ENCODE results near the gene ZNF468. TPM values are rescaled to one million over a fixed set of nuclear protein-coding genes. Genes with fewer than 3 reads are reported as not detected.
"Not testable (repeated sequence)": the region's sequence is repeated elsewhere in the genome, so short reads cannot be mapped to it uniquely, and the experiment has no call there.

The ZNF468 gene
- 10 to 100 TPM in 3 of 4 donors, 1 to 10 TPM in 1; 9.8 to 17.1 (median 11.6) TPM for total RNA-seq
- polyA plus RNA-seq: 10 to 100 TPM in 2 of 3 donors, 1 to 10 TPM in 1; 6.9 to 15.0 (median 10.2) TPM

GRCh38 chr19:52857378-52858191 lies at the start of gene ZNF468:
ZNF468 (minus strand) TSS chr19:52857619; CDS start chr19:52854272, 3,347 bp downstream.
- Histone ChIP-seq H3K27ac (peak within 1 kb of the TSS; percentile 69 to 80 (median 73)), H3K4me1 (peaks cover 0 to 14% (median 3%) of the 10 kb centered on the region in 4 donors), H3K36me3 (peaks cover 0 to 14% (median 9%) of the 10 kb centered on the region in 4 donors), H3K4me3 (peak within 1 kb of the TSS; percentile 51 to 70 (median 64))
- H3K9me3 ChIP-seq, H3K27me3 ChIP-seq: not testable (repeated sequence)
- WGBS, 2 donors: 5 to 7% methylated on average over 43 of the region's 43 CpGs
- intact Hi-C loops (cut with DNase I): loop anchor here (2.0 to 5.0 kb wide), 3 partner anchors 37 to 135 kb away; partner anchors contain the start of genes ZNF28 and ZNF600
- peak; percentile 83 for DNase-seq
- TF ChIP-seq POLR2A (IDR thresholded peaks at IDR 0.05) (peak in 1 of 2 donors; percentile 68), POLR2AphosphoS5 (IDR thresholded peaks at IDR 0.05) (peak; percentile 57 to 92 (median 80))

GRCh38 chr19:52904052-52904780 lies 46.8 kb upstream of the ZNF468 start:
- H3K27ac ChIP-seq; H3K9me3 ChIP-seq; H3K4me3 ChIP-seq; DNase-seq; H3K27me3 ChIP-seq; H3K4me1 ChIP-seq; intact Hi-C loops (cut with DNase I): not testable (repeated sequence)
- 85 to 97% methylated on average over 16 of the region's 16 CpGs for WGBS, 2 donors
- H3K36me3 ChIP-seq: peaks cover 0 to 13% (median 6%) of the 10 kb centered on the region in 4 donors

GRCh38 chr19:52901842-52902241 lies 44.4 kb upstream of the ZNF468 start:
- intact Hi-C loops (cut with DNase I): no loop called here
- no peak overlapping the region for H3K27ac ChIP-seq
- peaks cover 0 to 2% (median 0%) of the 10 kb centered on the region in 4 donors for H3K36me3 ChIP-seq
- H3K4me1 ChIP-seq: peaks cover 0 to 9% (median 7%) of the 10 kb centered on the region in 4 donors
- WGBS, 2 donors: 83 to 96% methylated on average over 3 of the region's 3 CpGs
- no peak for TF ChIP-seq CTCF (IDR thresholded peaks at IDR 0.05)
- no peak for TF ChIP-seq EP300 (IDR thresholded peaks at IDR 0.05)
- TF ChIP-seq POLR2A (IDR thresholded peaks at IDR 0.05): no peak
- no peak for TF ChIP-seq POLR2AphosphoS5 (IDR thresholded peaks at IDR 0.05)
- DNase-seq: no peak
- H3K4me3 ChIP-seq: no peak overlapping the region
- no peaks in the 10 kb centered on the region for H3K9me3 ChIP-seq
- H3K27me3 ChIP-seq: no peaks in the 10 kb centered on the region

GRCh38 chr19:52898596-52898995 lies 41.2 kb upstream of the ZNF468 start:
- not testable (repeated sequence) for DNase-seq, H3K4me3 ChIP-seq, H3K36me3 ChIP-seq, H3K27me3 ChIP-seq, H3K9me3 ChIP-seq
- intact Hi-C loops (cut with DNase I): loop anchor here (2.0 to 5.0 kb wide), 2 partner anchors 44 to 164 kb away; partner anchors contain the start of gene ZNF611
- 97 to 98% methylated on average over 10 of the region's 10 CpGs for WGBS, 2 donors
- Histone ChIP-seq H3K27ac (peak overlapping the region in 3 of 4 donors; percentile 87 to 96 (median 93)), H3K4me1 (peaks cover 0 to 19% (median 17%) of the 10 kb centered on the region in 4 donors)

- Histone ChIP-seq H3K4me1 (peaks cover 0 to 19% (median 17%) of the 10 kb centered on the region in 4 donors), H3K27me3 (no peaks in the 10 kb centered on the region), H3K36me3 (peaks cover 0 to 8% (median 2%) of the 10 kb centered on the region in 4 donors), H3K27ac (peak overlapping the region; percentile 87 to 96 (median 92)), H3K4me3 (peak overlapping the region; percentile 61 to 81 (median 72)), H3K9me3 (no peaks in the 10 kb centered on the region)
- 83 to 96% methylated on average over 15 of the region's 15 CpGs for WGBS, 2 donors
- no peak for TF ChIP-seq CTCF (IDR thresholded peaks at IDR 0.05)
- TF ChIP-seq POLR2AphosphoS5 (IDR thresholded peaks at IDR 0.05): no peak
- no peak for TF ChIP-seq EP300 (IDR thresholded peaks at IDR 0.05)
- TF ChIP-seq POLR2A (IDR thresholded peaks at IDR 0.05): no peak
- intact Hi-C loops (cut with DNase I): loop anchor here (2.0 to 5.0 kb wide), 2 partner anchors 44 to 163 kb away; partner anchors contain the start of gene ZNF611
- no peak for DNase-seq
Measured at GRCh38 chr19:52898101-52898500, 40.7 kb upstream of the ZNF468 start.

Data from sigmoid colon (tissue), 7 donors.